PFSK-1 (cell line): ENCODE data around the gene TLX2.

ENCODE experiments used
- FOXP2 ChIP-seq: optimal IDR thresholded peaks from 2 replicates; pipeline ENCODE3; 2011; ENCODE audit warnings: borderline replicate concordance, control low read depth, inconsistent platforms; ENCODE audit not compliant: insufficient read depth; ENCODE audit errors: extremely low read length, extremely low read depth
- POLR2AphosphoS5 ChIP-seq: IDR thresholded peaks from 2 replicates; pipeline ENCODE4 v1.6.1; 2012; ENCODE audit warnings: low read depth, mild to moderate bottlenecking, control low read depth, low read length, moderate library complexity
- REST ChIP-seq, 2 experiments: IDR thresholded peaks; 2 replicates each; pipeline versions ENCODE4 v1.6.1 to v1.8.0; 2011 to 2012; ENCODE audit warnings: low read depth in 2 of 2, low read length in 2 of 2, control low read depth in 1 of 2, inconsistent platforms in 1 of 2, mild to moderate bottlenecking in 1 of 2, moderate library complexity in 1 of 2; ENCODE audit not compliant: insufficient read depth in 1 of 2
- SIN3A ChIP-seq: IDR thresholded peaks from 2 replicates; pipeline ENCODE4 v1.6.1; 2012; ENCODE audit warnings: mild to moderate bottlenecking, low read length, moderate library complexity, borderline replicate concordance; ENCODE audit not compliant: insufficient read depth
- TAF1 ChIP-seq: IDR thresholded peaks from 2 replicates; pipeline ENCODE4 v1.6.1; 2012; ENCODE audit warnings: low read length, control low read depth, borderline replicate concordance; ENCODE audit not compliant: insufficient read depth

The TLX2 gene

DNA sequence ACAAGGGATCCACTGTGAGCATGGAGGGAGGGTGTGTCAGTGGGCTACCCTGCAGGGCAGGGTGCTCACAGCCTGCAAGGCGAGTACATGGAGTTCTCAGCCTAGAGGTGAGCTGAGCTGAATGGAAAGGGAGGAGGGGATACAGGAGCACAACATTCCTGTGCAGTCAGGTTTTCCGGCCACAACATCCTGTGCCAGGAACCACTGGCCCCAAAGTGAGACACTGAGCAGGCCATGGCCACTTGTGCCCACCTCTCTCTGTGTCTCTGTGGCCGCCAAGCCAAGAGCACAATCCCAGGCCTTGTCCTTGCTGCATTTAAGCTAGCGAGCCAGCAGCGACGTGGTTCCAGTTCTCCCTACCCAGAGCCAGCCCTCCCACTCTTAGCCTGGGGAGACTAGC, 46.3 kb downstream of the TLX2 start:
- TF ChIP-seq FOXP2, result no peak
- no peak for TF ChIP-seq REST (IDR thresholded peaks at IDR 0.05; ENCODE audit: insufficient read depth in 1 of 2, low read depth in 2 of 2, low read length in 2 of 2)
- no peak for TF ChIP-seq SIN3A
- TF ChIP-seq TAF1, result no peak
- TF ChIP-seq POLR2AphosphoS5, result no peak

DNA sequence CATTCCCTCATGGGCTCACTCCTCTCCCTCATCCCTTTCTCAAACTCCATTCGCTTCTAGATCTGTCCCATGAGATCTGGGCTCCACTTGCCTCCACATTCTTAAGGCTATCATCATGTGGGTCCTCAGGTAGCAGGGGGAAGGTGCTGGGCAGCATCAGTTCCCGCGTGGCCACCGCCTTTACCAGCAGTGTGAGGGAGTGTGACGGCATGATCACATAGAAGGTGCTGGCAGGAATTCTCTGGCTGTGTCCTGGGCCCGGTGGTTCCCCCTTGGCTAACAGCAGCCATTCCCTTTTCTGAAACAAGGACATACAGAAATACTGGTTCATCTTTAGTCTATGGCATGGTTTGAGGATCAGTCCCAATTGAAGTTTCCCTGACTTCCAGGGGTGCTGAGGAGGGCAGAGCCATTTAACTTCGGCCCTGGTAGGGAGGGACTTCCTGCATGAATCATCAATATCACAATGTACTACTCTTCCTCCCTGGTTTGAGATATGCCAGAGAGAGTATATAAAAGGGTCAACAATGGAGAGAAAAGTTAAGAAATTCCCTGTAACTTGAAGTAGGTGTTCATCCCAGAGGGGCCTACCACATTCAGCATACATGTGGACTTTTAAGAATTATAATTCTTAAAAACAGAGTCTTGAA, 48.0 kb downstream of the TLX2 start:
- TF ChIP-seq REST (IDR thresholded peaks at IDR 0.05; ENCODE audit: insufficient read depth in 1 of 2, low read depth in 2 of 2, low read length in 2 of 2), result no peak
- TF ChIP-seq POLR2AphosphoS5, result no peak
- TF ChIP-seq FOXP2, result no peak
- no peak for TF ChIP-seq TAF1
- no peak for TF ChIP-seq SIN3A

GRCh38 chr2:74564222-74564621, 50.0 kb downstream of the TLX2 start:
- TF ChIP-seq FOXP2 (no peak), TAF1 (no peak), SIN3A (no peak), REST (IDR thresholded peaks at IDR 0.05; ENCODE audit: insufficient read depth in 1 of 2, low read depth in 2 of 2, low read length in 2 of 2) (no peak), POLR2AphosphoS5 (no peak)

DNA sequence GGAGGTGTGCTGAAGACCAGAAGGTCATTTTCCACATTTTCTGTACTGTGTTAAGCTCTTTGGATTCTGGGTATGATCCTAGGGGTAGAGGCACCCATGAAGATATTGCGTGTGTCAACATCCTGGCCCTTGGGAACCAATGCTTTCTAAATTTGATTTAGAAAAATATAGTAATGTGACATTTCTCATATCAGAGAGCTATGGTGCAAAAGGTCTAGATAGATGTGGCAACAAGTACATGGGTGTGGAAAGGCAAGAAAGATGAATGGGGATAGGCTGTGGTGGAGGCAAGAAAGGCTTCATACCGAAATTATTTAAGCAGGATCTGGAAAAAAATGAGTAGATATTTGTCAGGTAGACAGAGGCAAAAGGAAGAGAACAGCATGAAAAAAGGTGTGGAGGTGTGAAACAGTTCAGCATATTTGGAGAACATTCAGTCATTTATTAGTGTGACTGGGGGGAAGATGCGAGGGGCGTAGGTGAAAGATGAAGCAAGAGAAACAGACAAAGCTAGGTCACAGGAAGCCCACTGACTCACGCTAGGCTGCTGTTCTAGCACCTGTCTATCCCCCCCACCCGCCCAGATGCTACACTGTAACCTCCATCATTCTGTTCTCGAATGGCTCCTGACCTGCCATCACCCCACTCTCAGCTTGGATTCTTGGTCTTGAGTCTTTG, 52.0 kb downstream of the TLX2 start:
- TF ChIP-seq SIN3A (no peak), REST (IDR thresholded peaks at IDR 0.05; ENCODE audit: insufficient read depth in 1 of 2, low read depth in 2 of 2, low read length in 2 of 2) (no peak), TAF1 (no peak), POLR2AphosphoS5 (no peak), FOXP2 (no peak)
